Dendritic cell treated with granulocyte-macrophage colony-stimulating factor and Interleukin-4, amounts not matched to agents 40 ng/mL and 50 ng/mL, for 4 days (primary cell): ENCODE results near the gene PHLDB3.
"Not testable (repeated sequence)": the region's sequence is repeated elsewhere in the genome, so short reads cannot be mapped to it uniquely, and the experiment has no call there.

ENCODE experiments used
- H3K27ac Mint-ChIP-seq: one replicate; pipeline ENCODE4 v1.8.0; 2022; ENCODE audit warnings: mild to moderate bottlenecking, mixed read lengths
- H3K27me3 Mint-ChIP-seq: one replicate; pipeline ENCODE4 v1.8.0; 2022; ENCODE audit warnings: mild to moderate bottlenecking, mixed read lengths
- H3K36me3 Mint-ChIP-seq: one replicate; pipeline ENCODE4 v1.8.0; 2022; ENCODE audit warnings: low read depth, mixed read lengths
- H3K4me1 Mint-ChIP-seq: one replicate; pipeline ENCODE4 v1.8.0; 2022; ENCODE audit warnings: low read depth, mixed read lengths
- H3K4me3 Mint-ChIP-seq: one replicate; pipeline ENCODE4 v1.8.0; 2022; ENCODE audit warnings: mild to moderate bottlenecking, moderate library complexity, mixed read lengths
- H3K9me3 Mint-ChIP-seq: one replicate; pipeline ENCODE4 v1.8.0; 2022; ENCODE audit warnings: mixed read lengths
- intact Hi-C: fragments of 100-400 bp; cut with micrococcal nuclease; formaldehyde crosslinking; loops from one replicate; pipeline ENCODE4 v1.15.0; 2022

Gene PHLDB3

DNA sequence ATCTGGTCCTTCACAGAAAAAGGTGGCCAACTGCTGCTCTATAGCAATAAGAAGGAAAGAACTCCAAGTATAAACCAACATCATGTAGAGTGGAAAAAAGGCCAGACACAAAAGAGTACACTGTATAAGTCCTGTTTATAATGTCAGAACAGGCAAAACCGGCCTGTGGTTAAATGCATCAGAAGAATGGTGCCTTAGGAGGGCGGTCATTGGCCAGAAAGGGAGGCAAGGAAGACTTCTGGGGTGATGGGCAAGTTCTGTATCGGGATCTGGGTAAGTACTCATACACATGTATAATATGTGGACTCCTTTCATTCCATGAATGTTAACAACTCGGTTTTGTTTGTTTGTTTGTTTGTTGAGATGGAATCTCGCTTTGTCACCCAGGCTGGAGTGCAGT lies 18.4 kb upstream of the PHLDB3 start:
- Mint-ChIP-seq H3K9me3 (no peaks in the 10 kb centered on the region), H3K27me3 (no peaks in the 10 kb centered on the region), H3K4me3 (no peak overlapping the region), H3K4me1 (peaks cover 60% of the 10 kb centered on the region), H3K36me3 (peaks cover 70% of the 10 kb centered on the region), H3K27ac (no peak overlapping the region)
- intact Hi-C loops: no loop called here

DNA sequence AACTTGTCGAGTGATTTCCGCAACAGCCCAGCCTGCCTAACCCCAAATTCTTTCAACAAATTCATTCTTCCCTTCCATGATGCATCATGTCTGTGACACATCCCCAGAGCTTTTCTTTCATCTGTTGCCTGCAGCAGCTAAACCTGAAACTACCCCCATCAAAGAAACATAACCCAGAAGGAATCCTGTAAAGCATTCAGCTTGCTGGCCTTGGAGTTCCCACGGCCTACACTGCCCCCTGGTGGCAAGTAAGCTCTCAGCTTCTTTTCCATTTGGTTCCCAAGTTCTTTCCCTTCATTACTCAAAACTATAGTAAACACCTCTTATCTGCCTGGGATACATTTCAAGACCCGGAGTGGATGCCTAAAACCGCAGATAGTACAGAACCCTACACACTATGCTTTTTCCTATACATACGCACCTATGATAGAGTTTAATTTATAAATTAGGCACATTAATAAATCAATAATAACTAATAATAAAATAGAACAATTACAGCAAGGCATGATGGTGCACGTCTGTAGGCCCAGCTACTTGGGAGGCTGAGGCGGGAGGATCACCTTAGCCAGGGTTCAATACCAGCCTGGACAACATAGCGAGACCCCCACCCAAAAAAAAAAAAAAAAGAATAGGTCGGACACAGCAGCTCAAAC lies 15.0 kb upstream of the PHLDB3 start:
- intact Hi-C loops: loop anchor here (1.0 to 2.0 kb wide), 3 partner anchors 15 to 86 kb away; partner anchors contain the start of gene PHLDB3
- Mint-ChIP-seq H3K9me3 (no peaks in the 10 kb centered on the region), H3K27ac (no peak overlapping the region), H3K4me3 (no peak overlapping the region), H3K36me3 (peaks cover 78% of the 10 kb centered on the region), H3K27me3 (no peaks in the 10 kb centered on the region), H3K4me1 (peaks cover 47% of the 10 kb centered on the region)

DNA sequence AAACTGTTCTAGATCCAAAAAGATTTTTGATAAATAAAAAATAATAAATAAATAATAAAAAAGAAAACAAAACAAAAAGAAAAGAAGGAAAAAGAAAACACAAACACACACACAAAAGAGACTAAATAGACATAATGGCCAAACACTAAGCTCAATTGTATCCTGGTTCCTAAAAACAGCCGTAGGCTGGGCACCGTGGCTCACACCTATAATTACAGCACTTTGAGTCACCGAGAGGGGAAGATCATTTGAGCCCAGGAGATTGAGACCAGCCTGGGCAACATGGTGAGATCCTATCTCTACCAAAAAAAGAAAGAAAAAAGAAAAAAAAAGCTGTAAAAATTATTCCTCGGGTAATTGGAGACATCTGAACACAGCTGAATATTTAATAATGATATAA lies 13.5 kb upstream of the PHLDB3 start:
- Mint-ChIP-seq H3K27me3 (no peaks in the 10 kb centered on the region), H3K27ac (peak overlapping the region; percentile 70), H3K4me1 (peaks cover 43% of the 10 kb centered on the region), H3K9me3 (no peaks in the 10 kb centered on the region), H3K4me3 (no peak overlapping the region), H3K36me3 (peaks cover 82% of the 10 kb centered on the region)
- intact Hi-C loops: loop anchor here (2.0 kb wide), 1 partner anchor 13 kb away; the partner anchor contains the start of gene PHLDB3

DNA sequence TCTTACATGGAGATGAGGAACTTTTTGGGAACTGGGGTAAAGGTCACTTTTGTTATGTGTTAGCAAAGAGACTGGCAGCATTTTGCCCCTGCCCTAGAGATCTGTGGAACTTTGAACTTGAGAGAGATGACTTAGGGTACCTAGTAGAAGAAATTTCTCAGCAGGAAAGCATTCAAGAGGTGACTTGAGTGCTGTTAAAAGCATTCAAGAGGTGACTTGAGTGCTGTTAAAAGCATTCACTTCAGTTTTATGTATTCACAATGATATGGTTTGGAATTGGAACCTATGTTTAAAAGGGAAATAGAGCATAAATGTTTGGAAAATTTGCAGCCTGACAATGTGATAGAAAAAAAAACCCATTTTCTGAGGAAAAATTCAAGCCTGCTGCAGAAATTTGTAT lies 7.9 kb upstream of the PHLDB3 start:
- Mint-ChIP-seq H3K36me3 (peaks cover 99% of the 10 kb centered on the region), H3K4me1 (peaks cover 20% of the 10 kb centered on the region)
- H3K27ac Mint-ChIP-seq, H3K4me3 Mint-ChIP-seq, H3K27me3 Mint-ChIP-seq, H3K9me3 Mint-ChIP-seq, intact Hi-C loops: not testable (repeated sequence)

DNA sequence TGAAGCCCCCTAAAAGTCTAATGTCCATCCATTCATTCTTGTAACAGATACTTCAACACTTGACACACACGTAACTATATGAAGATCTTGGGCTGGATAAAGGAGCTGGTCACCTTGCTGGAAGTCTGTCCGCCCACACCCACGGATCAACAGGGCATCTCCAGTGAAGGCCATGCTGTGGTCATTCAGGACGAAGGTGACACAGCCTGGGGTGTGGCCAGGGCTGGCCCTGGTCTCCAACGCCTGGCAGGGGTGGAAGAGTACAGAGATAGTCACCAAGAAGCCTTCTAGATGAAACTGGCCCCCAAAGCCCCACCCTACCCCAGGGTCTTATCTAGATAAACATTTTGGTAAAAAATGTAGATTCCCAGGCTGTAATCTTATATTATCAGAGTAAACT lies 6.8 kb upstream of the PHLDB3 start:
- intact Hi-C loops: no loop called here
- no peaks in the 10 kb centered on the region for H3K9me3 Mint-ChIP-seq
- no peak overlapping the region for H3K4me3 Mint-ChIP-seq
- H3K4me1 Mint-ChIP-seq: peaks cover 20% of the 10 kb centered on the region
- no peak overlapping the region for H3K27ac Mint-ChIP-seq
- no peaks in the 10 kb centered on the region for H3K27me3 Mint-ChIP-seq
- peaks cover 99% of the 10 kb centered on the region for H3K36me3 Mint-ChIP-seq

DNA sequence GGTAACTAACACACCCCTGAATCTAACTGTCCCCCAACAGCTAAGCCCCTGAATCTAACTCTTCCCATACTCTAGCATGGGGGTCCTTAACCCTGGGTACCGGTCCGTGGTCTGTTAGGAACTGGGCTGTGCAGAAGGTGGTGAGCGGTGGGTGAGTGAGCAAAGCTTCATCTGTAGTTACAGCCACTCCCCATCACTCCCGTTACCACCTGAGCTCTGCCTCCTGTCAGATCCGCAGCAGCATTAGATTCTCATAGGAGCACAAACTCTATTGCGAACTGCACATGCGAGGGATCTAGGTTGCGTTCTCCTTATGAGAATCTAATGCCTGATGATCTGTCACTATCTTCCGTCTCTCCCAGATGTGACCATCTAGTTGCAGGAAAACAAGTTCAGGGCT lies 6.2 kb upstream of the PHLDB3 start:
- Mint-ChIP-seq H3K4me3 (no peak overlapping the region), H3K4me1 (peaks cover 21% of the 10 kb centered on the region), H3K36me3 (peaks cover 99% of the 10 kb centered on the region), H3K9me3 (no peaks in the 10 kb centered on the region), H3K27ac (no peak overlapping the region), H3K27me3 (no peaks in the 10 kb centered on the region)
- intact Hi-C loops: no loop called here

DNA sequence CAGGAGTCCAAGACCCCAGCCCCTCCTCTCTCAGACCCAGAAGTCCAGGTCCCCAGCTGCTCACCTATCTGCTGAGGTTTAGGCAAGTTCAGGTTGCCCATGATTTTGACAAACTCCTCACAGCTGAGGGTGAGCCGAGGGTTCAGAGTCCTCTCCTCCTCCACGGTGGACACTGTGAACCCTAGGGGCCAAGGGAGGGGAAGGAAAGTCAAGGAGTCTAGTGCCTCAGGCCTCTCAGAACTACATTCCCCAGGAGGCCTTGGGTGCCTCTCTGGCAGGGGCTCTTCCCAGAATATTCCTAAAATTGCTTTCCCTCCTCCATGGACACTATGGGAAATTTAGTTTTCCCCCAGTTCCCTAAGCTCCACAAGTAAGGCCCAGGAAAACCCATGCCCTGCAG lies 3.3 kb upstream of the PHLDB3 start:
- H3K9me3 Mint-ChIP-seq: no peaks in the 10 kb centered on the region
- H3K4me1 Mint-ChIP-seq: peaks cover 43% of the 10 kb centered on the region
- intact Hi-C loops: no loop called here
- no peak overlapping the region for H3K27ac Mint-ChIP-seq
- H3K4me3 Mint-ChIP-seq: no peak overlapping the region
- H3K36me3 Mint-ChIP-seq: peaks cover 98% of the 10 kb centered on the region
- H3K27me3 Mint-ChIP-seq: peaks cover 3% of the 10 kb centered on the region

DNA sequence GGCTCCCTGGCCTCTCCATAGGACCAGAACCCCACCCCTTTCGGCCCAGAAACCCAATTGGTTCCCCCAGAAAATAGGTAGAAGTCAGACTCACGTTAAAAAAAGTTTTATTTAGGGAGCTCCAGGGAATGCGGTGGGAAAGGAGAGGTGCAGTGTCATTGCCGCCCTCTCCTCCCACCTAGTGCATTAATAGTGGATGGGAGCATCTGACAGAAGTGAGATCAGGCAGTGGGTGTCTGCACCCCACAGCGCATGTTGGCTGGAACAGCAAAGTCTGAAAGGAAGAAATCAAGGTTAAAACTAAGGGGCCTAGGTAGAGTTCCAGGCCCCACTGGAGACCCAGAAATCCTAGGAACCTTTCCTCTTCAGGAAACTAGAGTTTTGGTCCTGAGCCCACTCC lies 2.1 kb upstream of the PHLDB3 start:
- Mint-ChIP-seq H3K27ac (no peak overlapping the region), H3K36me3 (peaks cover 98% of the 10 kb centered on the region), H3K4me1 (peaks cover 43% of the 10 kb centered on the region), H3K27me3 (peaks cover 4% of the 10 kb centered on the region), H3K4me3 (no peak overlapping the region), H3K9me3 (no peaks in the 10 kb centered on the region)
- intact Hi-C loops: no loop called here

DNA sequence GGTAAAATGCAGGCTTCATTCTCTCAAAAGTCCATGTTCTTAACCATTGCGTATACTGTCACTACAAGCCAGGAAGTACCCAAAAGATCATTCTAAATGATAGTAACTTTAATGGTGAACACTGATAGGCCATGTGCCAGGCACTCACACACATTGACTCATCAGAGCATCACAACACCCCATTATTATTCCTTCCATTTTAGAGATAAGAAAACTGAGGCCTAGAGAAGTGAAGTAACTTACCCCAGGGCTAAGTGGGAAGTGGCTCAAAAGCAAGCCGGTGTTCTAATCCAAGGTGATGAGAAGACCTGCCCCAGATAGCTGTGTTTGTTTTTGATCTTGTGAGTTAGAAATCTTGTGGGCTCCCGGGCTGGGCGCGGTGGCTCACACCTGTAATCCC lies 1.4 kb upstream of the PHLDB3 start:
- Mint-ChIP-seq H3K36me3 (peaks cover 98% of the 10 kb centered on the region), H3K4me3 (no peak overlapping the region), H3K4me1 (peaks cover 43% of the 10 kb centered on the region), H3K27ac (no peak overlapping the region), H3K27me3 (peaks cover 4% of the 10 kb centered on the region), H3K9me3 (no peaks in the 10 kb centered on the region)
- intact Hi-C loops: loop anchor here (2.0 kb wide), 1 partner anchor 13 kb away; no protein-coding TSS in a partner anchor

DNA sequence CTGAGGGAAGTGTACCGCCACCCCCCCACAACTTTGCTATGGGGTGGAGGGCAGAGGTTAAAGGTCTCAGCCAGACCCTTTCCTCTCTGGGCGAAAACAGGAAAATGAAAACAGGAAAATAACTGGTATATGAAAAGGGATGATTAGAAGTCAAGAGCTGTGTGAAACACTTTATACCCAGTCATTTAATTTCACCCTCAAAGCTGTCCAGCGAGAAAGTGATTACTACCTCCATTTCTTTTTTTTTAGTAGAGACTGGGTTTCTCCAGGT lies 575 bp upstream of the PHLDB3 start:
- H3K27me3 Mint-ChIP-seq: peaks cover 4% of the 10 kb centered on the region
- peak overlapping the region; percentile 45 for H3K4me3 Mint-ChIP-seq
- peak overlapping the region; percentile 93 for H3K27ac Mint-ChIP-seq
- H3K9me3 Mint-ChIP-seq: no peaks in the 10 kb centered on the region
- peaks cover 94% of the 10 kb centered on the region for H3K36me3 Mint-ChIP-seq
- H3K4me1 Mint-ChIP-seq: peaks cover 43% of the 10 kb centered on the region
- intact Hi-C loops: loop anchor here (2.0 kb wide), 1 partner anchor 14 kb away; no protein-coding TSS in a partner anchor

DNA sequence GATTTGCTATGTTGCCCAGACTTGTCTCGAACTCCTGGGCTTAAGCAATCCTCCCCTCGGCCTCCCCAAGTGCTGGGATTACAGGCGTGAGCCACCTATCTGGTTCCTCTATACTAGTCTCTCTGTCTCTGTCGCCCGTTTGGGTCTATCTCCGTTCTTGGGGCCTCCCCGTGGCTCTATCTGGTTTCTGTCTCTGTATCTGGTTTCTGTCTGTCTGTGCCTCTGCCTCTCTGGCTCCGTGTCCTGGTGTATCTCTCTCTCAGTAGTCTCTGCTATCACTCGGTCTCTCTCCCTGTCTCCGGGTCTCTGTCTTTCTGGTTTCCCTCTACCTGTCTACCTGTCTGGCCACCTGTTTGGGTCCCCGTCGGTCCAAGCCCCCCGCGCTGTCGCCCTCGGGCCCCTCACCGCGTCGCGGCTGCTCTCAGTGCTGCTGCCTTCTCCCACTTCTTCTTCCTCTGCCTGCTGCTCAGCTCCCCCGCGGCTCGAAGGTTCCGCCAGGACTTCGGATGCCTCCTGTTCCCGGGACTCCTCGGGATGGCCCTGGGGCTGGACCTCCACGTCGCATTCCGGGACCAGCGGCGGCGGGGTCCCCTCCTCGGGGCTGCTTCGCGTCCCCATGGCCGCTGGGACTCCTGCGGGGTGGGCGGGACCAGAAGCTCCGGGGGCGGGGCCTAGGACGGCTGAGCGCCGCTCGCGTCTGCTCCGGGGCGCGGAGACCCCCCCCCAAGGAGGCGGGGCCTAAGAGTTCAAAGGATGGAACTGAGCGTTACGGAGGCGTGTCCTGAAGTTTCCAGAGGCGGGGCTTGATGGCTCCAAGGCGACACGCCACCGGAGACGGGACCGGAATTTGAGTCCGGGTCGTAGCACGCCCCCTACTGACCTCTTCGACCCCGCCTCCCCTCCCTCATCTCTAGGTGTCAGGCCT lies 783 bp downstream of the PHLDB3 start:
- peak overlapping the region; percentile 93 for H3K27ac Mint-ChIP-seq
- peak overlapping the region; percentile 100 for H3K4me3 Mint-ChIP-seq
- H3K36me3 Mint-ChIP-seq: peaks cover 94% of the 10 kb centered on the region
- peaks cover 4% of the 10 kb centered on the region for H3K27me3 Mint-ChIP-seq
- intact Hi-C loops: loop anchor here (1.0 to 2.0 kb wide), 3 partner anchors 15 to 56 kb away; no protein-coding TSS in a partner anchor
- H3K4me1 Mint-ChIP-seq: peaks cover 44% of the 10 kb centered on the region
- no peaks in the 10 kb centered on the region for H3K9me3 Mint-ChIP-seq

DNA sequence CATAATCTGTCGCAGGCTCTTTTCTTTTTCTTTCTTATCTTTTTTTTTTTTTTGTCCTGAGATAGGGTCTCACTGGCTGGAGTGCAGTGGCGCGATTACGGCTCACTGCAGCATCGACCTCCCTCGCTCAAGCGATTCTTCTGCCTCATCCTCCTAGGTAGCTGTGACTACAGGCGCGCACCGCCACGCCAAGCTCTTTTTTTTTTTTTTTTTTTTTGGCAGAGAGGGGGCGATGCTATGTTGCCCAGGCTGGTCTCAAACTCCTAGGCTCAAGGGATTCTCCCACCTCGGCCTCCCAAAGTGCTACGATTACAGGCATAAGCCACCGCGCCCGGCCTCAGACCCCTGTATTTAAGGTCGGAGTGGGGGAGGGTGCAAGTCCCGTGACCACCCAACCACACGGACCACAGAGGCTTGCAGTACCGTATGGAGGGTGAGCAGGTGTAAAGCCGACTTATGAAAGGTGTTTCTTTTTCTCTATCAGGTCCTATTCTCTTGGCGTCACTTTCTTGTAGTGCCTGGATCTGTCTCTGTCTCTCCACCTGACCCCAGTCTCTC lies 2.0 kb downstream of the PHLDB3 start:
- H3K27me3 Mint-ChIP-seq: peaks cover 4% of the 10 kb centered on the region
- peaks cover 94% of the 10 kb centered on the region for H3K36me3 Mint-ChIP-seq
- intact Hi-C loops: no loop called here
- peak overlapping the region; percentile 93 for H3K27ac Mint-ChIP-seq
- H3K4me1 Mint-ChIP-seq: peaks cover 52% of the 10 kb centered on the region
- no peaks in the 10 kb centered on the region for H3K9me3 Mint-ChIP-seq
- peak overlapping the region; percentile 100 for H3K4me3 Mint-ChIP-seq

DNA sequence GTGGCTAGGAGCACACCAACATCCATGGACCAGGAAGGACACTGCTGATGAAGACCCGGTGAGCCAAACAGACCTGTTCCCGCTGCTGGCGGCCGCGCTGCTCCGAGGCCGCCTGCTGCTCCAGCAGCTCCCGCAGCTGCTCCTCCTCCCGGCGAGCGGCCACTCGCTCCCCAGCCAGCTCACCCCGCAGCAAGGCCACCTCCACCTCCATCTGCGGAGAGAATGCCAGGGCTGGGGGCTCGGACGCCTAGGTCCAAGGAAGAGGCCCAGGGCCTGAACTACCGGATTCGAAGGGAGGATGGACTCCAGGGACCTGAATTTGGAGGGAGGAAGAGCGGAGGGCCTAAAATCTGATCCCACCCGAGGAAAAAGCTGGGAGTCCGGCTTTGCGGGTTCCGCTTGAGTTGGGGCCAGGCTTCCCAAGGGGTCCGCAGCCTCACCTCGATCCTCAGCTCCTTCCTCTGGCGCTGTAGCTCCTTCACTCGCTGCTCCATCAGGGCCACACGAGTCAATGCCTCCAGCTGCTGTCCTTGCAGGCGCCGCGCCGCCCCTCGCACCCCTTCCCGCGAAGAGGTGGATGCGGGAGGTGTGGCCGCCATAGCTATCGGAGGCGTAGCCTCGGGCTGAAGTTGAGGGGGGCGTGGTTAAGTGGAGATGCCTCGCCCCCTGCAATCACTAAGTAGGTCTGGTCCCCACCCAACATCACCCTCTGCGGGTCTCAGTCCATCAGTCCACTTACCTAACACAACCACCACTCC lies 2.7 kb downstream of the PHLDB3 start:
- no peak overlapping the region for H3K4me3 Mint-ChIP-seq
- H3K27ac Mint-ChIP-seq: no peak overlapping the region
- peaks cover 4% of the 10 kb centered on the region for H3K27me3 Mint-ChIP-seq
- H3K4me1 Mint-ChIP-seq: peaks cover 52% of the 10 kb centered on the region
- H3K9me3 Mint-ChIP-seq: no peaks in the 10 kb centered on the region
- H3K36me3 Mint-ChIP-seq: peaks cover 94% of the 10 kb centered on the region
- intact Hi-C loops: no loop called here
